OCI-LY3 (cell line): ENCODE data around the gene ANO4.
"Not testable (repeated sequence)": the region's sequence is repeated elsewhere in the genome, so short reads cannot be mapped to it uniquely, and the experiment has no call there.

ENCODE experiments used
- H2AFZ ChIP-seq: fragments of 200-600, 300-600 bp; shearing (Covaris generic); 2 replicates; pipeline ENCODE4 v1.6.0; 2014; ENCODE audit warnings: antibody characterized with exemption, low read depth, low read length
- H3K27ac ChIP-seq: fragments of 200-600, 300-600 bp; sonication (generic); 2 replicates; pipeline ENCODE4 v1.5.1; 2014; ENCODE audit warnings: mild to moderate bottlenecking, low read length, moderate library complexity, mixed read lengths
- H3K27me3 ChIP-seq: fragments of 200-600, 300-600 bp; sonication (generic); 2 replicates; pipeline ENCODE4 v1.6.1; 2014; ENCODE audit warnings: low read depth, low read length, mixed read lengths
- H3K36me3 ChIP-seq: fragments of 200-600, 300-600 bp; sonication (generic); replicated peaks from 2 replicates; pipeline ENCODE3; 2014; ENCODE audit warnings: low read depth, low read length, mixed read lengths
- H3K4me1 ChIP-seq: fragments of 300-600, 200-600 bp; sonication (generic); 2 replicates; pipeline ENCODE4 v1.6.1; 2014; ENCODE audit warnings: low read length, mixed read lengths
- H3K4me2 ChIP-seq: fragments of 200-600, 300-600 bp; sonication (generic); 2 replicates; pipeline ENCODE4 v1.6.1; 2014; ENCODE audit warnings: low read length, mixed read lengths
- H3K4me3 ChIP-seq: fragments of 300-600, 200-600 bp; sonication (generic); 2 replicates; pipeline ENCODE4 v1.5.1; 2014; ENCODE audit warnings: antibody characterized with exemption, mild to moderate bottlenecking, low read length, moderate library complexity
- H3K79me2 ChIP-seq: fragments of 300-600, 200-600 bp; shearing (Covaris generic); 2 replicates; pipeline ENCODE4 v1.6.1; 2014; ENCODE audit warnings: mild to moderate bottlenecking, low read length, mixed read lengths
- H3K9ac ChIP-seq: fragments of 300-600, 200-600 bp; shearing (Covaris generic); 2 replicates; pipeline ENCODE4 v1.6.0; 2014; ENCODE audit warnings: mild to moderate bottlenecking, low read length, moderate library complexity
- H3K9me3 ChIP-seq: fragments of 200-600, 300-600 bp; shearing (Covaris generic); 2 replicates; pipeline ENCODE4 v1.6.1; 2014; ENCODE audit warnings: low read length, mixed read lengths; ENCODE audit not compliant: insufficient read depth
- H4K20me1 ChIP-seq: fragments of 200-600, 300-600 bp; sonication (generic); 2 replicates; pipeline ENCODE4 v1.6.1; 2016; ENCODE audit warnings: low read length, mixed read lengths; ENCODE audit not compliant: insufficient read depth
- CTCF ChIP-seq: fragments of 200-600, 300-600 bp; sonication (generic); IDR thresholded peaks from 2 replicates; pipeline ENCODE4 v1.5.1; 2014; ENCODE audit warnings: antibody characterized with exemption, low read length, low read depth
- EZH2phosphoT487 ChIP-seq: fragments of 200-600 bp; shearing (Covaris generic); IDR thresholded peaks from 2 replicates; pipeline ENCODE4 v1.6.1; 2018; ENCODE audit warnings: antibody characterized with exemption, mixed run types, low read depth

The ANO4 gene

GRCh38 chr12:101086490-101087135 is 292.0 kb downstream of the ANO4 start:
- Histone ChIP-seq H3K4me2 (no peak overlapping the region), H2AFZ (no peak overlapping the region), H3K9me3 (no peaks in the 10 kb centered on the region), H3K79me2 (no peaks in the 10 kb centered on the region), H3K27me3 (peaks cover 9% of the 10 kb centered on the region; the same call in 1 of the 2 replicates), H4K20me1 (no peaks in the 10 kb centered on the region), H3K36me3 (no peaks in the 10 kb centered on the region), H3K4me1 (no peaks in the 10 kb centered on the region), H3K9ac (no peak overlapping the region), H3K4me3 (no peak overlapping the region), H3K27ac (no peak overlapping the region)
- TF ChIP-seq EZH2phosphoT487, result no peak
- TF ChIP-seq CTCF, result no peak

DNA sequence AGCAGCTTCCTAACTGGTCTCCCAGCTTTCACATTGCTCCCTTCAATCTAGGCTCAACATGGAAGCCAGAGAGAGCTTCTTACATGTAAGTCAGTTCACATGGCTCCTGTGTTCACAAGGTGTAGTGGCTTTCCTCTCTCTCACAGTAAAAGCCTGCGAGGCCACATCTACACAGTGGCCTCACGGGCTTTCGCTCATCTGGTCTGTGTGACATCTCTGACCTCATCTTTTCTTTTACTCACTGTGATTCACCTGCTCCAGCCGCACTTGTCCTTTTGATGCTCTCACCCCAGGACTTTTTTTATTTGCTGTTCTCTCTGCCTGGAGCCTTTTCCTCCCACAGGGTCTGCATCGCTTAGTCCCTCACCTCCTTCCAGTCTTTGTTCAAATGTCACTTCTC is 293.3 kb downstream of the ANO4 start:
- TF ChIP-seq CTCF, result no peak
- TF ChIP-seq EZH2phosphoT487, result no peak
- Histone ChIP-seq H3K36me3 (no peaks in the 10 kb centered on the region), H3K9ac (no peak overlapping the region), H3K4me3 (no peak overlapping the region), H3K79me2 (no peaks in the 10 kb centered on the region), H3K27ac (no peak overlapping the region), H3K27me3 (0 out of 2 replicates have a peak, but pooled peaks cover 4% of the 10 kb centered on the region), H4K20me1 (no peaks in the 10 kb centered on the region), H3K4me2 (no peak overlapping the region), H3K4me1 (no peaks in the 10 kb centered on the region), H3K9me3 (no peaks in the 10 kb centered on the region), H2AFZ (no peak overlapping the region)

GRCh38 chr12:101089271-101089670 is 294.7 kb downstream of the ANO4 start:
- Histone ChIP-seq H3K4me3 (no peak overlapping the region), H3K36me3 (no peaks in the 10 kb centered on the region), H4K20me1 (no peaks in the 10 kb centered on the region), H3K9me3 (no peaks in the 10 kb centered on the region), H3K79me2 (no peaks in the 10 kb centered on the region), H3K4me2 (no peak overlapping the region), H2AFZ (no peak overlapping the region), H3K27me3 (no peaks in the 10 kb centered on the region; the same call in 1 of the 2 replicates), H3K9ac (no peak overlapping the region), H3K4me1 (no peaks in the 10 kb centered on the region), H3K27ac (no peak overlapping the region)
- no peak for TF ChIP-seq CTCF
- no peak for TF ChIP-seq EZH2phosphoT487

- not testable (repeated sequence) for H3K79me2 ChIP-seq
Observed at GRCh38 chr12:101090222-101090621, 295.6 kb downstream of the ANO4 start.

More at GRCh38 chr12:101090222-101090621, 295.6 kb downstream of the ANO4 start:
- H3K9me3 ChIP-seq, H3K4me1 ChIP-seq, H3K4me2 ChIP-seq, H3K27me3 ChIP-seq, H3K27ac ChIP-seq, H4K20me1 ChIP-seq, H3K9ac ChIP-seq, H2AFZ ChIP-seq, H3K36me3 ChIP-seq, H3K4me3 ChIP-seq: not testable (repeated sequence)
